ENCODE results near the gene NUBP2. TPM values are rescaled to one million over a fixed set of nuclear protein-coding genes. Genes with fewer than 3 reads are reported as not detected.
A peak's percentile ranks its signal among the peaks of the same experiment; 100 is the strongest.

NUBP2 gene
- total and polyA plus RNA-seq, 2 experiments from 2014 or later, result 79.4 to 175 TPM

GRCh38 chr16:1762196-1762878 is 20.4 kb upstream of the NUBP2 start (continued):
- TF ChIP-seq REST (IDR thresholded peaks at IDR 0.05; ENCODE audit: unreplicated experiment) (no peak), POLR2AphosphoS5 (IDR thresholded peaks at IDR 0.05; ENCODE audit: low read depth) (no peak), ZNF114 (CRISPR knock-in tag; IDR thresholded peaks at IDR 0.05) (no peak), EZH2phosphoT487 (IDR thresholded peaks at IDR 0.05; ENCODE audit: unreplicated experiment) (no peak), STAT1 (IDR thresholded peaks at IDR 0.05; ENCODE audit: unreplicated experiment) (no peak)

DNA sequence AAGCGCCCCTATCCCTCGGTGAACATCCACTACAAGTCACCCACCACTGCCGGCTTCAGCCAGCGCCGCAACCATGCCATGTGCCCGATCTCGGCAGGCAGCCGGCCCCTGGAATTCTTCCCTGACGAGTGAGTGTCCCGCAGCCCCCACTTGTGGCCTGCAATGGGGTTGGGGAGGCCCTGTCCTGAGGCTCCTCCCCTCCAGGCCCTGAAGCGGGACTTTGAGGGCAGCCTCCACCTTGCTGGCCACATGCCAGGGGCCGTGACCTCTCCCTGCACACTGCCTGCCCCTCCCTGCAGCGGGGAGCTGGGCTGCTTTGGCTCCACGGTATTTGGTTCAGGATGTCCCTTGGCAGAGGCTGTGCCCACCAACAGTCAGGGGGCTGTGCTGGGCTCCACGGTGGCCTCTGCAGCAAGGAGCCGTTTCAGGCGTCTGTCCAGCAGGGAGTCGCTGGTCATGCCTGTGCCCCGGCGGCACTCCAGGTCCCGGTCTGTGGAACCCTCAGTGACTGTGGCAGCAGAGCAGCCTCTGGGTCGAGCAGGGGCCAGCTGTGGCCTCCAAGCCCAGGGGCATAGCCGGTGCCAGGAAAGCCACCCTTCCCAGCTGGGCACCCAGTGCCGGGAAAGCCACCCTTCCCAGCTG is 19.8 kb upstream of the NUBP2 start:
- Mint-ChIP-seq H3K4me1 (no peaks in the 10 kb centered on the region), H3K36me3 (ENCODE audit: low read depth) (peaks cover 12% of the 10 kb centered on the region), H3K9me3 (no peaks in the 10 kb centered on the region), H3K4me3 (no peak overlapping the region), H3K27ac (no peak overlapping the region), H3K27me3 (ENCODE audit: insufficient read depth, low read depth, poor library complexity) (peaks cover 11% of the 10 kb centered on the region)
- DNase-seq (ENCODE audit: low spot score) (no peak), ATAC-seq (peak; percentile 4)
- H2AFZ ChIP-seq, result no peak overlapping the region
- H3F3A ChIP-seq (replicated peaks; ENCODE audit: low read depth), result 0 out of 2 replicates have a peak, but pooled peaks cover 3% of the 10 kb centered on the region
- no peaks in the 10 kb centered on the region for H4K20me1 ChIP-seq (replicated peaks; ENCODE audit: insufficient read depth)
- H3K4me3 ChIP-seq, result no peak overlapping the region
- no peak overlapping the region for H3K4me2 ChIP-seq
- H3K4me1 ChIP-seq (ENCODE audit: insufficient read depth), result no peaks in the 10 kb centered on the region; the same call in 1 of the 2 replicates
- no peaks in the 10 kb centered on the region for H3K27me3 ChIP-seq (ENCODE audit: insufficient read depth)
- H3K36me3 ChIP-seq (ENCODE audit: insufficient read depth), result no peaks in the 10 kb centered on the region
- no peak overlapping the region for H3K27ac ChIP-seq (ENCODE audit: low read depth)
- no peaks in the 10 kb centered on the region for H3K79me2 ChIP-seq (replicated peaks; ENCODE audit: insufficient read depth)
- no peaks in the 10 kb centered on the region for H3K9me2 ChIP-seq (ENCODE audit: insufficient read depth)
- no peak for TF ChIP-seq ZNF331 (CRISPR knock-in tag; IDR thresholded peaks at IDR 0.05; ENCODE audit: low read depth)
- TF ChIP-seq STAT1 (IDR thresholded peaks at IDR 0.05; ENCODE audit: unreplicated experiment), result no peak
- TF ChIP-seq EZH2 (IDR thresholded peaks at IDR 0.05; ENCODE audit: low read depth, unreplicated experiment), result no peak
- no peak for TF ChIP-seq JUNB (IDR thresholded peaks at IDR 0.05; ENCODE audit: unreplicated experiment)
- no peak for TF ChIP-seq REST (IDR thresholded peaks at IDR 0.05; ENCODE audit: unreplicated experiment)
- TF ChIP-seq EZH2phosphoT487 (IDR thresholded peaks at IDR 0.05; ENCODE audit: unreplicated experiment), result no peak
- TF ChIP-seq, protein P1, sequence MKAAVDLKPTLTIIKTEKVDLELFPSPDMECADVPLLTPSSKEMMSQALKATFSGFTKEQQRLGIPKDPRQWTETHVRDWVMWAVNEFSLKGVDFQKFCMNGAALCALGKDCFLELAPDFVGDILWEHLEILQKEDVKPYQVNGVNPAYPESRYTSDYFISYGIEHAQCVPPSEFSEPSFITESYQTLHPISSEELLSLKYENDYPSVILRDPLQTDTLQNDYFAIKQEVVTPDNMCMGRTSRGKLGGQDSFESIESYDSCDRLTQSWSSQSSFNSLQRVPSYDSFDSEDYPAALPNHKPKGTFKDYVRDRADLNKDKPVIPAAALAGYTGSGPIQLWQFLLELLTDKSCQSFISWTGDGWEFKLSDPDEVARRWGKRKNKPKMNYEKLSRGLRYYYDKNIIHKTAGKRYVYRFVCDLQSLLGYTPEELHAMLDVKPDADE (IDR thresholded peaks at IDR 0.05), result no peak
- TF ChIP-seq ZNF114 (CRISPR knock-in tag; IDR thresholded peaks at IDR 0.05), result no peak
- TF ChIP-seq POLR2AphosphoS5 (IDR thresholded peaks at IDR 0.05; ENCODE audit: low read depth), result no peak
- no peak for TF ChIP-seq CREB1 (CRISPR knock-in tag; IDR thresholded peaks at IDR 0.05; ENCODE audit: low read depth)
- TF ChIP-seq, protein P2, sequence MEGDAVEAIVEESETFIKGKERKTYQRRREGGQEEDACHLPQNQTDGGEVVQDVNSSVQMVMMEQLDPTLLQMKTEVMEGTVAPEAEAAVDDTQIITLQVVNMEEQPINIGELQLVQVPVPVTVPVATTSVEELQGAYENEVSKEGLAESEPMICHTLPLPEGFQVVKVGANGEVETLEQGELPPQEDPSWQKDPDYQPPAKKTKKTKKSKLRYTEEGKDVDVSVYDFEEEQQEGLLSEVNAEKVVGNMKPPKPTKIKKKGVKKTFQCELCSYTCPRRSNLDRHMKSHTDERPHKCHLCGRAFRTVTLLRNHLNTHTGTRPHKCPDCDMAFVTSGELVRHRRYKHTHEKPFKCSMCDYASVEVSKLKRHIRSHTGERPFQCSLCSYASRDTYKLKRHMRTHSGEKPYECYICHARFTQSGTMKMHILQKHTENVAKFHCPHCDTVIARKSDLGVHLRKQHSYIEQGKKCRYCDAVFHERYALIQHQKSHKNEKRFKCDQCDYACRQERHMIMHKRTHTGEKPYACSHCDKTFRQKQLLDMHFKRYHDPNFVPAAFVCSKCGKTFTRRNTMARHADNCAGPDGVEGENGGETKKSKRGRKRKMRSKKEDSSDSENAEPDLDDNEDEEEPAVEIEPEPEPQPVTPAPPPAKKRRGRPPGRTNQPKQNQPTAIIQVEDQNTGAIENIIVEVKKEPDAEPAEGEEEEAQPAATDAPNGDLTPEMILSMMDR (conservative IDR thresholded peaks at IDR 0.05; ENCODE audit: low read depth in 2 of 2), result no peak
- TF ChIP-seq NANOG (IDR thresholded peaks at IDR 0.05; ENCODE audit: borderline replicate concordance), result no peak
